Measurements from ENCODE around the gene TMEM243.

DNA sequence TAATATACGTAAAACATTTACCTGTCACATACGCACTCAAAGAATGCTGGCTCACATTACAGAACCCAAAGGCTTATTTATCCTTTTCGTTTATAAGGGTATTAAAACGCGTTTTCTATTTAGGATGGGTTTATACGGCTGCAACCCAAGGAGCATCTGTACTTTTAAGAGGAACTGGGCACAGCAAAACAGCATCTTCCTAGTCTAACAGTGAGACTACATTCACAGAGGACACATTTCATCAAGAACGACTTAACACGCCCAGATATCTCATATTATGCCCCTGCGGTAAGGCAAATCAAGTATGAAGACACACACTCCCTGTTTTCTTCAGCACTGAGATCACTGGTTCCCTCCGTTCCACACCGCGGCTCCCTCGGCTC is 67.8 kb downstream of the TMEM243 start:
- TF ChIP-seq, protein P1, sequence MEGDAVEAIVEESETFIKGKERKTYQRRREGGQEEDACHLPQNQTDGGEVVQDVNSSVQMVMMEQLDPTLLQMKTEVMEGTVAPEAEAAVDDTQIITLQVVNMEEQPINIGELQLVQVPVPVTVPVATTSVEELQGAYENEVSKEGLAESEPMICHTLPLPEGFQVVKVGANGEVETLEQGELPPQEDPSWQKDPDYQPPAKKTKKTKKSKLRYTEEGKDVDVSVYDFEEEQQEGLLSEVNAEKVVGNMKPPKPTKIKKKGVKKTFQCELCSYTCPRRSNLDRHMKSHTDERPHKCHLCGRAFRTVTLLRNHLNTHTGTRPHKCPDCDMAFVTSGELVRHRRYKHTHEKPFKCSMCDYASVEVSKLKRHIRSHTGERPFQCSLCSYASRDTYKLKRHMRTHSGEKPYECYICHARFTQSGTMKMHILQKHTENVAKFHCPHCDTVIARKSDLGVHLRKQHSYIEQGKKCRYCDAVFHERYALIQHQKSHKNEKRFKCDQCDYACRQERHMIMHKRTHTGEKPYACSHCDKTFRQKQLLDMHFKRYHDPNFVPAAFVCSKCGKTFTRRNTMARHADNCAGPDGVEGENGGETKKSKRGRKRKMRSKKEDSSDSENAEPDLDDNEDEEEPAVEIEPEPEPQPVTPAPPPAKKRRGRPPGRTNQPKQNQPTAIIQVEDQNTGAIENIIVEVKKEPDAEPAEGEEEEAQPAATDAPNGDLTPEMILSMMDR (IDR thresholded peaks at IDR 0.05) = no peak
- no peak for TF ChIP-seq POLR2A (IDR thresholded peaks at IDR 0.05)

Measured in right lobe of liver (tissue), 4 donors.